ENCODE data around the gene SLC22A23. TPM values are rescaled to one million over a fixed set of nuclear protein-coding genes. Genes with fewer than 3 reads are reported as not detected.

The SLC22A23 gene
- total RNA-seq, 1 experiment from 2014 or later: 5.7 TPM

- Histone ChIP-seq H3K27me3 (ENCODE audit: low read length) (no peaks in the 10 kb centered on the region), H3K79me2 (ENCODE audit: low read length) (no peaks in the 10 kb centered on the region), H3K9ac (ENCODE audit: low read length) (no peak overlapping the region), H3K9me2 (replicated peaks; ENCODE audit: low read length) (no peaks in the 10 kb centered on the region), H3K27ac (ENCODE audit: low read length) (no peak overlapping the region), H3K4me3 (ENCODE audit: low read length) (no peak overlapping the region), H3K4me2 (ENCODE audit: low read length) (no peak overlapping the region), H3K4me1 (ENCODE audit: insufficient read depth, low read length) (peaks cover 45% of the 10 kb centered on the region), H3K9me3 (ENCODE audit: low read length) (no peaks in the 10 kb centered on the region), H3K36me3 (ENCODE audit: low read depth, low read length) (no peaks in the 10 kb centered on the region), H3F3A (ENCODE audit: low read length, unreplicated experiment) (peaks cover 3% of the 10 kb centered on the region), H2AFZ (ENCODE audit: low read length) (no peak overlapping the region), H4K20me1 (ENCODE audit: low read length) (no peaks in the 10 kb centered on the region)
- DNase-seq (no peak), ATAC-seq (no peak)
- ChIA-PET CTCF (no interaction called here), POLR2A (ENCODE audit: unreplicated experiment) (no interaction called here)
- no TSS peak for BruUV-seq (replicated peaks)
- TF ChIP-seq EZH2 (IDR thresholded peaks at IDR 0.05; ENCODE audit: low read length, unreplicated experiment) (no peak), CTCF (conservative IDR thresholded peaks at IDR 0.05; ENCODE audit: low read depth, low read length) (no peak), EZH2phosphoT487 (IDR thresholded peaks at IDR 0.05; ENCODE audit: borderline replicate concordance, low read length) (no peak)
- intact Hi-C loops (cut with micrococcal nuclease): no loop called here
Measured at GRCh38 chr6:3326184-3326971, 130.5 kb downstream of the SLC22A23 start.

- TF ChIP-seq CTCF (conservative IDR thresholded peaks at IDR 0.05; ENCODE audit: low read depth, low read length): no peak
- no peak for TF ChIP-seq EZH2 (IDR thresholded peaks at IDR 0.05; ENCODE audit: low read length, unreplicated experiment)
- TF ChIP-seq EZH2phosphoT487 (IDR thresholded peaks at IDR 0.05; ENCODE audit: borderline replicate concordance, low read length): no peak
- no peaks in the 10 kb centered on the region for H3K9me3 ChIP-seq (ENCODE audit: low read length)
- H3K27ac ChIP-seq (ENCODE audit: low read length): peak overlapping the region; percentile 85
- no peaks in the 10 kb centered on the region for H3K27me3 ChIP-seq (ENCODE audit: low read length)
- POLR2A ChIA-PET (ENCODE audit: unreplicated experiment): no interaction called here
- intact Hi-C loops (cut with micrococcal nuclease): no loop called here
- ATAC-seq (no peak), DNase-seq (peak; percentile 43)
- peak overlapping the region; percentile 32 for H3K9ac ChIP-seq (ENCODE audit: low read length)
- H4K20me1 ChIP-seq (ENCODE audit: low read length): no peaks in the 10 kb centered on the region
- H3F3A ChIP-seq (ENCODE audit: low read length, unreplicated experiment): peaks cover 3% of the 10 kb centered on the region
- no TSS peak for BruUV-seq (replicated peaks)
- H3K79me2 ChIP-seq (ENCODE audit: low read length): no peaks in the 10 kb centered on the region
- CTCF ChIA-PET: no interaction called here
- no peaks in the 10 kb centered on the region for H3K9me2 ChIP-seq (replicated peaks; ENCODE audit: low read length)
- H3K4me3 ChIP-seq (ENCODE audit: low read length): no peak overlapping the region
- H3K4me2 ChIP-seq (ENCODE audit: low read length): peak overlapping the region; percentile 38
- peaks cover 45% of the 10 kb centered on the region for H3K4me1 ChIP-seq (ENCODE audit: insufficient read depth, low read length)
- H2AFZ ChIP-seq (ENCODE audit: low read length): no peak overlapping the region
- no peaks in the 10 kb centered on the region for H3K36me3 ChIP-seq (ENCODE audit: low read depth, low read length)
Measured at GRCh38 chr6:3325210-3325609, 131.6 kb downstream of the SLC22A23 start.

GRCh38 chr6:3324262-3324942 lies 132.4 kb downstream of the SLC22A23 start:
- no peaks in the 10 kb centered on the region for H3K9me3 ChIP-seq (ENCODE audit: low read length)
- peak overlapping the region; percentile 38 for H3K4me2 ChIP-seq (ENCODE audit: low read length)
- no peaks in the 10 kb centered on the region for H3K9me2 ChIP-seq (replicated peaks; ENCODE audit: low read length)
- POLR2A ChIA-PET (ENCODE audit: unreplicated experiment): no interaction called here
- no TSS peak for BruUV-seq (replicated peaks)
- H4K20me1 ChIP-seq (ENCODE audit: low read length): no peaks in the 10 kb centered on the region
- DNase-seq: peak; percentile 87
- peak; percentile 64 for ATAC-seq
- H3K4me1 ChIP-seq (ENCODE audit: insufficient read depth, low read length): peaks cover 45% of the 10 kb centered on the region
- TF ChIP-seq EZH2phosphoT487 (IDR thresholded peaks at IDR 0.05; ENCODE audit: borderline replicate concordance, low read length): no peak
- no peak for TF ChIP-seq CTCF (conservative IDR thresholded peaks at IDR 0.05; ENCODE audit: low read depth, low read length)
- no peak for TF ChIP-seq EZH2 (IDR thresholded peaks at IDR 0.05; ENCODE audit: low read length, unreplicated experiment)
- 0 out of 2 replicates have a peak overlapping the region, but pooled peaks have one; percentile 8 for H2AFZ ChIP-seq (ENCODE audit: low read length)
- H3K79me2 ChIP-seq (ENCODE audit: low read length): no peaks in the 10 kb centered on the region
- H3K27me3 ChIP-seq (ENCODE audit: low read length): no peaks in the 10 kb centered on the region
- no peaks in the 10 kb centered on the region for H3K36me3 ChIP-seq (ENCODE audit: low read depth, low read length)
- H3K27ac ChIP-seq (ENCODE audit: low read length): peak overlapping the region; percentile 85
- peaks cover 3% of the 10 kb centered on the region for H3F3A ChIP-seq (ENCODE audit: low read length, unreplicated experiment)
- intact Hi-C loops (cut with micrococcal nuclease): no loop called here
- peak overlapping the region; percentile 32 for H3K9ac ChIP-seq (ENCODE audit: low read length)
- CTCF ChIA-PET: no interaction called here
- no peak overlapping the region for H3K4me3 ChIP-seq (ENCODE audit: low read length)

Data from PC-3 (cell line).